ENCODE data around the gene TIMMDC1. TPM values are rescaled to one million over a fixed set of nuclear protein-coding genes. Genes with fewer than 3 reads are reported as not detected.

TIMMDC1 gene
- total and polyA plus RNA-seq, 2 of the 13 experiments (the other 11 are each of a cell fraction or from before 2014, with no cell fraction given), result 50.0 to 77.8 TPM

DNA sequence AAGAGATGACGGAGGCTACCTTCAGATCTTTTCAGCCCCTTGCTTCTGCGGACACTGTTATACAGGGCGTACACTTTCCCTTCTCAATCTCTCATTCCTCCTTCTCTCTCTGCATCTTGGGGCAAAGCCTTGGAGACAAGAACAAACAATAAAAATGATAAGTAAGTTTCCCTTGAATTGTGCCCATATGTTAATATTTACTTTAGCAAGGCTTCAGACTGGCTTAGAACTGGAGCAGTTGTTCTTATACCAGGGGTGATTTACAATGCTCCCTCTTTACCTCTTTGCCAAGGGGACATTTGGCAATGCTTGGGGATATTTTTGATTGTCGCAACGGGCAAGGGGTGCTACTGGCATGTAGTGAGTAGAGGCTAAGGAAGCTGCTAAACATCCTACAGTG, 29.4 kb downstream of the TIMMDC1 start:
- intact Hi-C loops (cut with micrococcal nuclease; ENCODE audit: unreplicated experiment), result no loop called here
- Histone ChIP-seq H3K27me3 (ENCODE audit: control insufficient read depth in 1 of 2, insufficient read depth in 2 of 2, low read length in 2 of 2) (no peaks in the 10 kb centered on the region), H3K9me3 (ENCODE audit: low read length) (no peaks in the 10 kb centered on the region), H3K4me3 (replicated peaks in 1 of 3; ENCODE audit: insufficient read depth in 1 of 3, low read depth in 2 of 3, low read length in 3 of 3) (no peak overlapping the region), H3K36me3 (replicated peaks in 1 of 2; ENCODE audit: control insufficient read depth in 1 of 2, insufficient read depth in 2 of 2, low read length in 2 of 2) (peaks cover 3 to 7% of the 10 kb centered on the region in 2 experiments; a peak in 4 of 5 replicates), H3K27ac (ENCODE audit: extremely low read length, insufficient read depth, low read length) (no peak overlapping the region), H4K20me1 (ENCODE audit: insufficient read depth, low read length) (no peaks in the 10 kb centered on the region), H3K4me1 (ENCODE audit: insufficient read depth, low read length) (no peaks in the 10 kb centered on the region), H3K79me2 (ENCODE audit: insufficient read depth, low read length) (no peaks in the 10 kb centered on the region), H3K9ac (ENCODE audit: insufficient read depth, low read depth, low read length) (no peak overlapping the region), H2AFZ (ENCODE audit: low read length) (no peak overlapping the region), H3K4me2 (ENCODE audit: low read depth, low read length) (no peak overlapping the region)
- WGBS (ENCODE audit: low lambda C conversion rate), result 97% methylated on average over 5 of the region's 5 CpGs
- DNase-seq (ENCODE audit: low spot score), result no peak
- FAIRE-seq, result no peak
- TF ChIP-seq GPN1 (CRISPR knock-in tag; IDR thresholded peaks at IDR 0.05; ENCODE audit: borderline replicate concordance) (no peak), ZNF569 (CRISPR knock-in tag; IDR thresholded peaks at IDR 0.05; ENCODE audit: borderline replicate concordance) (no peak), ZNF414 (CRISPR knock-in tag; IDR thresholded peaks at IDR 0.05) (no peak), DZIP1 (CRISPR knock-in tag; IDR thresholded peaks at IDR 0.05) (no peak), CBX1 (IDR thresholded peaks at IDR 0.05; ENCODE audit: low read depth) (no peak), ZNF350 (CRISPR knock-in tag; IDR thresholded peaks at IDR 0.05; ENCODE audit: borderline replicate concordance, low read depth) (no peak)
- POLR2A ChIA-PET, result no interaction called here
- CTCF ChIA-PET (ENCODE audit: low intra/inter-chr PET ratio, low total read pairs), result no interaction called here
- no peak for ATAC-seq
- BruUV-seq (replicated peaks), result no TSS peak
- in situ Hi-C loops (cut with HindIII; ENCODE audit: extremely low pct_ligation_motif_present, low pct_unique_long_range_greater_than_20kb), result no loop called here

All from HepG2 (cell line).